ENCODE data around the gene CMTM7. TPM values are rescaled to one million over a fixed set of nuclear protein-coding genes. Genes with fewer than 3 reads are reported as not detected.

The CMTM7 gene
- total RNA-seq, 1 donor from 2014 or later = 19.3 TPM

GRCh38 chr3:32413845-32414521 lies 22.3 kb downstream of the CMTM7 start:
- no peak for DNase-seq (ENCODE audit: low spot score)

DNA sequence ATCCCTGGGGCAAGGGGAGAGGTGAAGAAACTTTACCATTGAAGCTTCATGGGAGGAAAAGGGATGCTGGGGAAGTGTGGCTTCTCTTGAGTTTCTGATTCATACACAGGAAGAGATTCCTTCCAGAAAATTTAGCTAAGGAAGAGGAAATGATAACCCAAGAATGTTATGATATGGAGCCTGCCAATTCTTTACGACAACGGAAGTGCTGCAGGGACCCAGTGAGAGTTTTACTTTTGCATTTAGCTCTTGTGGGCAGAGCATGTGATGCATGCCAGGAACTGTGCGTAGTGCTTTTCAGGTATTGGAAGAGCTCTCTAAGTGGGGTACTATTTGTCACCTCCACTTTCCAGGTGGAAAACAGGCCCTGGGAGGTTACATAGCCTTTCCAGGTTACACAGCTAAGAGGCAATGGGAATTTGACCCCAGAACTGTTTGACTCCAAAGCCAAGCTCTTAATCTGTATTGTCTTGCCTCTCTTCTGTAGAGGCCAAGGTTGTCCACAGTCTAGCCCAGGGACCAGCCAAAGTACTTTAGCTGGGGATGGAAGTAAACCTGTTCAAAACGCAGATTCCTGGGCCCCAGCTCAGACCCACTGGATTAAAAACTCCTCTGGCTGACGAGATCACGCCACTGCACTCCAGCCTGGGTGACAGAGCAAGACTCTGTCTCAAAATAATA lies 23.0 kb downstream of the CMTM7 start:
- no peak for DNase-seq (ENCODE audit: low spot score)

DNA sequence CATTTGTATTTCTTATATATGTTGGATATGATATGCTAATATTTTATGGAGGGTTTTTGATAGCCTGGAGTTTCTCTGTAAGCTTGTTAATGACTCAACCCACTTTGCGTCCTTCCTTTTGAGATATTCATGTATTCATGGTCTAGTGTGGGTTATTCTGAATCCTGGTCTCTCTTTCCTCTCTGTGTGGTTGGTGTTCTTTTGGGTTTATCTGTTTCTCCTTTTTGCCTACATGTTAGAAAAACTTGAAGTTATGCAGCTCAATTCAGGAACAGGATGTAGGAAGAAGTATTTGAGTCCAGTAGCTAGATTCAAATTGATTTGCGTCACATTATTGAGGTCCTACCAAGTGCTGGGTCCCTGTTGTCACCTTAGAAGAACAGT lies 28.1 kb downstream of the CMTM7 start:
- no peak for DNase-seq (ENCODE audit: low spot score)

GRCh38 chr3:32420126-32421038 lies 28.7 kb downstream of the CMTM7 start:
- peak; percentile 60 for DNase-seq (ENCODE audit: low spot score)

DNA sequence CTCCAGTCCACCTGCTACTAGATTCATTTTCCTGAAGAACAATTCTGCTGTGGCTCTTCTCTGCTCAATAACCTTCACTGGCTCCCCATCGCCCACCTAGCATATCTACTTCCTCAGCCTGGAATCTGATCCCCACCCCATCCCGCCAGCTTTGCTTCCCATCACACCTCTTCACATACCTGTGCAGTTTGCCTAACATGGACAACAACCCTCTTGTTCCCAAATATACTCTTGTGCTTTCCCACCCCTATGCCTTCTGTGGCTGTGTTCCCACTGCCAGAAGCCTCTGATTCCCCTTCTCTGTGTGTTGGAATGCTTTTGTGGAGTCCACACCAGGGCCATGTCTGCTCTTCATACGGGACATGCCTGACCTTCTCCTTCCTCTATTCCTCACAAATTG lies 29.5 kb downstream of the CMTM7 start:
- no peak for DNase-seq (ENCODE audit: low spot score)

GRCh38 chr3:32421991-32422859 lies 30.6 kb downstream of the CMTM7 start:
- DNase-seq (ENCODE audit: low spot score) = peak; percentile 93

- no peak for DNase-seq (ENCODE audit: low spot score)
Observed at GRCh38 chr3:32422943-32423342, 31.3 kb downstream of the CMTM7 start.

- DNase-seq (ENCODE audit: low spot score) = no peak
Observed at GRCh38 chr3:32423534-32423933, 31.9 kb downstream of the CMTM7 start.

- no peak for DNase-seq (ENCODE audit: low spot score)
Observed at GRCh38 chr3:32423956-32424557, 32.4 kb downstream of the CMTM7 start.

DNA sequence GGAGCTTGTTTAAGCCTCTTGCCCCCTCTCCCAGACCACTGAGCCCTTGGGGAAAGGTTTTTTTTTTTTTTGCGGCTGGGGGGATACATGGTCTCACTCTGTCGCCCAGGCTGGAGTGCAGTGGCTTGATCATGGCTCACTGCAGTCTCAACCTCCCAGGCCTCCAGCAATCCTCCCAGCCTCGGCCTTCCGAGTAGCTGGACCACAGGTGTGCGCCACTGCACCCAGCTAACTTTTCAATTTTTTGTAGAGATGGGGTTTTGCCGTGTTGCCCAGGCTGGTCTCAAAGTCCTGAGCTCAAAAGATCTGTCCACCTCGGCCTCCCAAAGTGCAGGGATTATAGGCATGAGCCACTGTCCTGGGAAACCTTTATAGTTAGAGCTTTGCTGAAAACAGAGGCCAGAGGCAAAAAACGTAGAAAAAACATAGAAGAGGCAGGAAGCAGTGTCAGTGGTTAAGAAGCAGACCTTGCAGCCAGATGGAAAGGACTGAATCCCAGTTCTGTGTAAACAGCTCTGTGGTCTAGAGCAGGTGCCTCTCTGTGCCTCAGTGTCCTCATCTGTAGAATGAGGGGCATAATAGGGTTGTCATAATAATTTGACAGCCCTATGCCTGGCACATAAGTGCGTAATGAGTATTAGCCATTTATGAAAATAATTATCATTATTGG lies 33.1 kb downstream of the CMTM7 start:
- no peak for DNase-seq (ENCODE audit: low spot score)

DNA sequence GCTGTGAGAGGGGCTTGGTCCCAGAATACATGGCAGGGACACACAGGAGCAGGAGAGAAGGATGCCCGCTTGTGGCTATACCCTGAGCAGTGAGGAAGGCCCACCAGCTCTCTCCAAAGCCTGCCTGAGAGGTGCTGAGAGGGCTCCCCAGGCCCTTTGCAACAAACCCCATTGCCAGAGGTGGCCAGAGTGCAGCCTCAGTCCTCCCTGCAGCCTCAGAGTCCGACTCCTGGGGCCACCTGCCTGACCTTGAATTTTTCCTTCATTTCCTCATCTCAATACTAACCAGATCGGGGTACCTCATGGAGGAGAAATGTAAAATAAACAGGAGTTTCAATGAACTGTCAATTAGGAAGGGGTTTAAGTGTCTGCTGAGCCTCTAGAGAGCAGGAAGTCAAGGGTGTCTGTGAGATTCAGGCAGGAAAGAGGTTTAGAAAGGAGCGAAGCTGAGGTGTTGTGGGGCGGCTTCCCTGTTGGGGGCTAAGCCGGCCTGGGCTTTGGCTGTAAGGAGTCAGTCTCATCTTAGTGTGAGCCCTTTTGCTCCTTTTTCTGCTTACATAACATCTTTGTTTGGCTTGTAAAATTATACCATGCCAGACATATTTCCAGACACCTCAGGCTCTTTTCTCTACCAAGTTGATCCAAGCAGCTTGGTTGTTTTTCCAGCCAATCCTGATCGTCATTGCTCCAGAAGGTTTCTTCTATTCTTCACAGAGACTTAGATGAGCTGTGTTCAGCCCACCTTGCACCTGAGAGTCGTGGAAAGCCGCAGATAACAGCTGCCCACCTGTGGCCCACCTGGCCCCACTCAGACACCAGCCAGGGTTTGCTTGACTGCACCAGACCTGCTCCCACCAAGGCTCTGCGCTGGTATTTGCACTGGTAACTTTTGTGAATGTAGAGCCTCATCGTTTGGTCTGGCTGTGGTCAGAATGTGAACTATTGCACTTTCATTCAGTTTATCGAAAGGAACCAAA lies 36.7 kb downstream of the CMTM7 start:
- DNase-seq (ENCODE audit: low spot score) = no peak

DNA sequence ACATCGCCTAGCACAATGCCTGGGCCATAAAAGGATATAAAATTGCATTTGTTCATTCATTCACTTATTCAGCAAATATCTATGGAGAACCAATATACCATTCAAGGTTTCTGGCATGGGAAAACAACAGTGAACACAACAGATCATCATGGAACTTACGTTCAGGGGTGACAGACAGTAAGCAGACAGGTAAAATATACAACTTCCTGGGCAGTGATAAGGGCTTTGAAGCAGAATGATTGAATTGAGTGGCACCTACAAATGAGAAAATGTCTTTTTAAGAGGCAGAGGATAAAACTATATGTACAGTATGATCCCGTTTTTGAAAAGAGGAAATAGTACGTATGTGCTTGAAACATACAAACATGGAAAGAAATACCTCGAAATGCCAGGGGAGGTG lies 39.2 kb downstream of the CMTM7 start:
- DNase-seq (ENCODE audit: low spot score) = no peak

DNA sequence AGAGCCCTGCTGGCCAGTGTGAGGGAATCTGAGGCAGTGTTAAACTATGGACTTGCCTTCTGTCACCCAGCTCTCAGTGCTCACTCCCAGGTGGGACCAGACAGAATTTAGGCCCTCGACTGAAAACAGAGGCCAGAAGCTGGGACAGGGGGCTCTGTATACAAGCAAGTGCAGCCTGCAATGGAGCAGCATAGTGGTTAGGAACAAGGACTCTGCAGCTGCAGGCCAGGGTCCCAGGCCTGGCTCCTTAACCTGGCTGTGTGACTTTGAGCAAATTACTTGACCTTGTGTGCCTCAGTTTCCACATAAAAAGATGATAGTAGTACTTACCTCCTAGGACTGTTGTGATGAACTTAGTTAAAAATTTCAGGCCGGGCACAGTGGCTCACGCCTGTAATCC lies 39.8 kb downstream of the CMTM7 start:
- no peak for DNase-seq (ENCODE audit: low spot score)

GRCh38 chr3:32432045-32432710 lies 40.5 kb downstream of the CMTM7 start:
- no peak for DNase-seq (ENCODE audit: low spot score)

GRCh38 chr3:32432711-32433530 lies 41.3 kb downstream of the CMTM7 start:
- no peak for DNase-seq (ENCODE audit: low spot score)

GRCh38 chr3:32434206-32434605 lies 42.6 kb downstream of the CMTM7 start:
- no peak for DNase-seq (ENCODE audit: low spot score)

DNA sequence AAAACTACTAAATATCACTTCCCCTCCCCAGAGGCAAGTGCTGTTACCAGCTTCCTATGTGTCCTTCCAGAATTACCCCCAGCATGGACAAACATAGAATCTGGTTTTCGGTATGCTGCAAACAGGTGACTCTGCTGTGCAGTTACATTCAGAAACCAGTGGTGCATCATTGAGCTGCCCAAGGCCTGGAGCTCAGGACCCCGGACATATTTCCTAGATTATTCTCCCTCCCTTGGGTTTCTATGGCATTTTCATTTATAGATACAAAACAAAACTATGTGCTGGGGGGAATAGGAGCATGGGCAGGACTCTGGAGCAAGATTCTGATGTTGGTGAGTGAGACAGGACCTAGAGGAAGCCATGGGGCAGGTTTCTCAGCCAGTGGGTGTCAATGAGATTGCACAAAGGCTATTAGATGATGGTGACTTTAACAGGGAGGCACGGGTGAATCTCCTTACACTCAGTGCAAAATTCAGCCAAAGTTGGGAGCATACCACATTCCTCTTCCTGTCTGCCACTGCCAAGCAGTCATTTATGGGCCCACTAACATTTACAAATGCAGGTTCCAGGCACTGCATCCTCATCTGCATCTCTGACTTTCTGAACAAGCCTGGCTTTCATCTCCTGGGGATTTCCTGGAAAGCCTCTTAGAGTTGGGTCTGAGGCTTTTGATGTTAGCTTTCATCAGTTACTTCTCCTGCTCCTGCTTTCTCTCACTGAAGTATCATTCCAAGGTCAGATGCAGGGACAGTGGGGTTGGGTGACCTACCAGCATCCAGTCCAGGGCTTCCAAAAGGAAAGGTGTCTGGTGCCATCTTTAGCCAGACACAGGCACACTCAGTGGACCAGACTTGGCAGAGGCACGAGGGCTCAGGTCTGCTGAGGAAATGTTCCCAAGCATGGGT lies 44.5 kb downstream of the CMTM7 start:
- no peak for DNase-seq (ENCODE audit: low spot score)
